Measurements from ENCODE around the gene TSPAN9. TPM values are rescaled to one million over a fixed set of nuclear protein-coding genes. Genes with fewer than 3 reads are reported as not detected.

TSPAN9 gene
- total and polyA plus RNA-seq, 2 of the 4 experiments (the other 2 are of a cell fraction): 17.7 to 39.1 TPM

GRCh38 chr12:3152892-3153291, 75.7 kb downstream of the TSPAN9 start:
- ChIA-PET CTCF (interaction anchor here (1.4 kb wide), 1 partner anchor 80 kb away, joined by 6 read pairs; no protein-coding TSS in a partner anchor), POLR2A (ENCODE audit: unreplicated experiment) (no interaction called here)
- no TSS peak for BruUV-seq (replicated peaks)
- Histone ChIP-seq H3K4ac (ENCODE audit: low read depth, low read length) (no peak overlapping the region), H2BK20ac (ENCODE audit: low read depth, low read length) (no peak overlapping the region), H3K36me3 (ENCODE audit: control insufficient read depth, insufficient read depth, low read length) (no peaks in the 10 kb centered on the region), H4K5ac (ENCODE audit: low read depth, low read length) (no peak overlapping the region), H3K4me3 (ENCODE audit: insufficient read depth, low read depth, low read length) (no peak overlapping the region), H3K18ac (ENCODE audit: low read depth, low read length) (no peak overlapping the region), H3K23ac (ENCODE audit: low read depth, low read length) (no peak overlapping the region), H3K27me3 (ENCODE audit: control insufficient read depth, insufficient read depth, low read length) (no peaks in the 10 kb centered on the region), H3K4me2 (ENCODE audit: low read depth, low read length) (no peak overlapping the region), H3K14ac (replicated peaks; ENCODE audit: low read depth, low read length) (no peak overlapping the region), H3K56ac (ENCODE audit: extremely low read depth, insufficient read depth, low read length) (no peak overlapping the region), H2BK5ac (ENCODE audit: low read depth, low read length, poor library complexity, severe bottlenecking) (no peak overlapping the region), H2AK9ac (replicated peaks; ENCODE audit: low read depth, low read length, poor library complexity) (no peak overlapping the region), H4K91ac (ENCODE audit: insufficient read depth, low read depth, low read length) (no peak overlapping the region), H2BK120ac (ENCODE audit: low read depth, low read length) (no peak overlapping the region), H3K27ac (ENCODE audit: insufficient read depth, low read length) (no peak overlapping the region), H4K8ac (ENCODE audit: low read depth in 2 of 2, low read length in 2 of 2) (no peak overlapping the region), H4K20me1 (ENCODE audit: insufficient read depth, low read length) (peaks cover 16% of the 10 kb centered on the region), H2BK15ac (ENCODE audit: low read depth, low read length) (no peak overlapping the region), H3K79me1 (ENCODE audit: low read depth in 1 of 2, low read length in 2 of 2) (peaks cover 0 to 15% of the 10 kb centered on the region in 2 experiments; a peak in 1 of 4 replicates), H3K9me1 (ENCODE audit: insufficient read depth, low read length) (no peaks in the 10 kb centered on the region; the same call in 1 of the 2 replicates), H2AFZ (replicated peaks; ENCODE audit: low read length, poor library complexity) (no peak overlapping the region), H3K9ac (ENCODE audit: low read depth, low read length) (no peak overlapping the region), H2AK5ac (ENCODE audit: low read depth, low read length) (0 out of 2 replicates have a peak overlapping the region, but pooled peaks have one; percentile 10), H3K9me3 (ENCODE audit: control insufficient read depth, insufficient read depth, low read length) (no peaks in the 10 kb centered on the region), H3K4me1 (ENCODE audit: control insufficient read depth, insufficient read depth, low read length) (peaks cover 17% of the 10 kb centered on the region)
- dilution Hi-C loops (cut with HindIII; ENCODE audit: low sequenced_read_pairs, unreplicated experiment) (no loop called here), intact Hi-C loops (cut with micrococcal nuclease) (loop anchor here (5.0 kb wide), 1 partner anchor 49 kb away; no protein-coding TSS in a partner anchor), in situ Hi-C loops (cut with MboI; ENCODE audit: low sequenced_read_pairs) (no loop called here)
- TF ChIP-seq USF2 (IDR thresholded peaks at IDR 0.05; ENCODE audit: low read depth, low read length) (no peak), MAZ (IDR thresholded peaks at IDR 0.05; ENCODE audit: borderline replicate concordance, low read depth, low read length) (no peak), ELK1 (IDR thresholded peaks at IDR 0.05; ENCODE audit: borderline replicate concordance, low read depth, low read length) (no peak), MAFK (IDR thresholded peaks at IDR 0.05; ENCODE audit: low read depth, low read length) (no peak), RCOR1 (IDR thresholded peaks at IDR 0.05; ENCODE audit: insufficient replicate concordance, low read length) (no peak), SMC3 (IDR thresholded peaks at IDR 0.05; ENCODE audit: low read depth, low read length) (no peak), MXI1 (IDR thresholded peaks at IDR 0.05; ENCODE audit: borderline replicate concordance, low read depth, low read length) (no peak), POLR2A (IDR thresholded peaks at IDR 0.05; ENCODE audit: low read depth, low read length) (no peak), FOS (IDR thresholded peaks at IDR 0.05; ENCODE audit: low read depth, low read length) (no peak), RFX5 (IDR thresholded peaks at IDR 0.05; ENCODE audit: low read depth, low read length) (no peak)
- 93% methylated on average over 3 of the region's 11 CpGs; no CpG with 5 or more reads in 1 of the 2 experiments for WGBS, 2 experiments (ENCODE audit: extremely low coverage in 2 of 2, insufficient read length in 1 of 2)
- DNase-seq (no peak), ATAC-seq (ENCODE audit: low read depth) (no peak)
